ENCODE measurements around the gene CDH23. TPM values are rescaled to one million over a fixed set of nuclear protein-coding genes. Genes with fewer than 3 reads are reported as not detected.

The CDH23 gene
- total and polyA plus RNA-seq, 2 donors (not counting 1 experiment from before 2014, with no cell fraction given), result 0.37 to 0.89 TPM

DNA sequence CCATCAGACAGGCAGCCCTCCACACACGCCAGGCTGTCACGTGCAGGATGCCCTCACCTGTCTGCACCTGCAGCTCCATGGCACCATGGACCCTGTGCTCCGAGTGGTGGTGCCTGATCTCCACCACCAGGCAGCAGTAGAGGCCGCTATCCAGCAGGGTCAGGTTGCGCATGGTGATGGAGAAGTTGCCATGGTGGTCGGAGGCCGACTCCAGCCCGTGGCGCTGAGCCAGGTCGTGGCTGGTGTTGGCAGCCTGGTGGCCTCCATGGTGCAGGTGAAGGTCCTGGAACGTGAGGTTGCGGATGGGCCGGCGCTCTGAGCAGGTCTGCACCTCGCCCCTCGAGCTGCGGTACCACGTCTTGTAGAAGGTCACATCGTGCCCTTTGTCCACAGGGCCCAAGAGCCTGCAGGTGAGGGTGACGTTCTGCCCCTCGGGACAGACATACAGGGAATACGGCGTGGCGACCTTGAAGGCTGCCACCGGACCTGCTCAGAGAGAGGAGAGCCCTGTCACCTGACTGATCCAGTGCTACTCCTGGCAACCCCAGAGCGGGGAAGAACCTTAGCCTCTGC lies 364.9 kb downstream of the CDH23 start:
- ATAC-seq (ENCODE audit: low read depth) (no peak), DNase-seq (no peak)
- H4K20me1 ChIP-seq (ENCODE audit: control insufficient read depth, insufficient read depth, low read length, poor library complexity, severe bottlenecking), result no peaks in the 10 kb centered on the region
- H2AFZ ChIP-seq (ENCODE audit: insufficient read depth, low read depth, low read length, poor library complexity, severe bottlenecking), result no peak overlapping the region
- H3K79me2 ChIP-seq (ENCODE audit: control insufficient read depth, insufficient read depth, low read length), result peaks cover 33% of the 10 kb centered on the region
- H3K9me3 ChIP-seq (ENCODE audit: control extremely low read depth in 1 of 3, control insufficient read depth in 2 of 3, insufficient read depth in 1 of 3, low read length in 2 of 3), result no peaks in the 10 kb centered on the region
- H3K4me3 ChIP-seq (ENCODE audit: control extremely low read depth in 1 of 5, extremely low read depth in 1 of 5, insufficient read depth in 1 of 5, low read depth in 2 of 5, low read length in 4 of 5), result no peak overlapping the region
- H3K4me2 ChIP-seq (replicated peaks; ENCODE audit: low read depth, low read length, poor library complexity, severe bottlenecking), result no peak overlapping the region
- POLR2A ChIA-PET, result no interaction called here
- H3K4me1 ChIP-seq (ENCODE audit: control insufficient read depth in 2 of 2, insufficient read depth in 2 of 2, low read length in 2 of 2), result peaks cover 17 to 57% of the 10 kb centered on the region in 2 donors
- peaks cover 0 to 40% of the 10 kb centered on the region in 2 experiments for H3K36me3 ChIP-seq (replicated peaks in 1 of 2; ENCODE audit: control extremely low read depth in 1 of 2, control insufficient read depth in 1 of 2, extremely low read depth in 1 of 2, insufficient read depth in 2 of 2, low read length in 1 of 2)
- no peaks in the 10 kb centered on the region for H3K27me3 ChIP-seq (replicated peaks in 1 of 4; ENCODE audit: control extremely low read depth in 1 of 4, control insufficient read depth in 3 of 4, insufficient read depth in 4 of 4, low read length in 3 of 4)
- TF ChIP-seq, protein P1, sequence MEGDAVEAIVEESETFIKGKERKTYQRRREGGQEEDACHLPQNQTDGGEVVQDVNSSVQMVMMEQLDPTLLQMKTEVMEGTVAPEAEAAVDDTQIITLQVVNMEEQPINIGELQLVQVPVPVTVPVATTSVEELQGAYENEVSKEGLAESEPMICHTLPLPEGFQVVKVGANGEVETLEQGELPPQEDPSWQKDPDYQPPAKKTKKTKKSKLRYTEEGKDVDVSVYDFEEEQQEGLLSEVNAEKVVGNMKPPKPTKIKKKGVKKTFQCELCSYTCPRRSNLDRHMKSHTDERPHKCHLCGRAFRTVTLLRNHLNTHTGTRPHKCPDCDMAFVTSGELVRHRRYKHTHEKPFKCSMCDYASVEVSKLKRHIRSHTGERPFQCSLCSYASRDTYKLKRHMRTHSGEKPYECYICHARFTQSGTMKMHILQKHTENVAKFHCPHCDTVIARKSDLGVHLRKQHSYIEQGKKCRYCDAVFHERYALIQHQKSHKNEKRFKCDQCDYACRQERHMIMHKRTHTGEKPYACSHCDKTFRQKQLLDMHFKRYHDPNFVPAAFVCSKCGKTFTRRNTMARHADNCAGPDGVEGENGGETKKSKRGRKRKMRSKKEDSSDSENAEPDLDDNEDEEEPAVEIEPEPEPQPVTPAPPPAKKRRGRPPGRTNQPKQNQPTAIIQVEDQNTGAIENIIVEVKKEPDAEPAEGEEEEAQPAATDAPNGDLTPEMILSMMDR (IDR thresholded peaks at IDR 0.05), result no peak
- no peak for TF ChIP-seq EZH2 (IDR thresholded peaks at IDR 0.05; ENCODE audit: borderline replicate concordance, insufficient read depth, low read depth, low read length, poor library complexity, severe bottlenecking)
- H3K27me3 Mint-ChIP-seq, result no peaks in the 10 kb centered on the region
- H3K4me3 Mint-ChIP-seq, result no peak overlapping the region
- 97% methylated on average over 25 of the region's 26 CpGs for WGBS (ENCODE audit: insufficient coverage)
- CTCF ChIA-PET, result no interaction called here
- H3K4me1 Mint-ChIP-seq, result peaks cover 62% of the 10 kb centered on the region
- no peak overlapping the region for H3K27ac ChIP-seq (ENCODE audit: low read length in 2 of 2)
- H3K27ac Mint-ChIP-seq, result no peak overlapping the region
- no peak overlapping the region for H3K9ac ChIP-seq (ENCODE audit: low read length)
- H3K9me3 Mint-ChIP-seq (ENCODE audit: insufficient read depth), result no peaks in the 10 kb centered on the region
- intact Hi-C loops (cut with micrococcal nuclease), result no loop called here

DNA sequence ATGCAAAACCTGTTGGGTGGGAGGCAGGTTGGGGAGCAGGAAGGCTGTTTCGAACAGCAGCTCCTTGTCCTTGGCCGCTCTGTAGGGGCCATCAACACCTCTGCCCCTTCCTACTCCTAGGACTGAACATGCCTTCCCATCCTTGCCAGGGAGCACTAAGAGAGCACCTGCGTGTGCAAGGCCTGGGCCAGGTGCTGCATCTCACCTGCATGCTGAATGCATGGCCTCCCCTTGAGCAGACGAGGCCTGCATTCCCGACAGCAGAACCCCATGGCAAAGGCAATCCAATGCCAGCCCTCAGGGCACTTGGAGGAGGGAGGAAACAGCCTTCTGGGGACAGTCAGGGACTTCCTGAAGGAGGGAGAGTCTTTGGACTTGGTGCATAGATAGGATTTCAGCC lies 365.6 kb downstream of the CDH23 start:
- H3K27me3 ChIP-seq (replicated peaks in 1 of 4; ENCODE audit: control extremely low read depth in 1 of 4, control insufficient read depth in 3 of 4, insufficient read depth in 4 of 4, low read length in 3 of 4), result no peaks in the 10 kb centered on the region
- no peak overlapping the region for H3K27ac ChIP-seq (ENCODE audit: low read length in 2 of 2)
- TF ChIP-seq, protein P1 (IDR thresholded peaks at IDR 0.05), result no peak
- no peak for TF ChIP-seq EZH2 (IDR thresholded peaks at IDR 0.05; ENCODE audit: borderline replicate concordance, insufficient read depth, low read depth, low read length, poor library complexity, severe bottlenecking)
- Mint-ChIP-seq H3K4me1 (peaks cover 62% of the 10 kb centered on the region), H3K27ac (peak overlapping the region; percentile 34), H3K27me3 (no peaks in the 10 kb centered on the region), H3K4me3 (no peak overlapping the region), H3K9me3 (ENCODE audit: insufficient read depth) (no peaks in the 10 kb centered on the region)
- H4K20me1 ChIP-seq (ENCODE audit: control insufficient read depth, insufficient read depth, low read length, poor library complexity, severe bottlenecking), result no peaks in the 10 kb centered on the region
- 99% methylated on average over 4 of the region's 5 CpGs for WGBS (ENCODE audit: insufficient coverage)
- DNase-seq (no peak), ATAC-seq (ENCODE audit: low read depth) (no peak)
- H3K9me3 ChIP-seq (ENCODE audit: control extremely low read depth in 1 of 3, control insufficient read depth in 2 of 3, insufficient read depth in 1 of 3, low read length in 2 of 3), result no peaks in the 10 kb centered on the region
- intact Hi-C loops (cut with micrococcal nuclease), result no loop called here
- peaks cover 17 to 57% of the 10 kb centered on the region in 2 donors for H3K4me1 ChIP-seq (ENCODE audit: control insufficient read depth in 2 of 2, insufficient read depth in 2 of 2, low read length in 2 of 2)
- H3K36me3 ChIP-seq (replicated peaks in 1 of 2; ENCODE audit: control extremely low read depth in 1 of 2, control insufficient read depth in 1 of 2, extremely low read depth in 1 of 2, insufficient read depth in 2 of 2, low read length in 1 of 2), result peaks cover 0 to 40% of the 10 kb centered on the region in 2 experiments
- H3K79me2 ChIP-seq (ENCODE audit: control insufficient read depth, insufficient read depth, low read length), result peaks cover 39% of the 10 kb centered on the region
- H3K4me2 ChIP-seq (replicated peaks; ENCODE audit: low read depth, low read length, poor library complexity, severe bottlenecking), result no peak overlapping the region
- H3K9ac ChIP-seq (ENCODE audit: low read length), result no peak overlapping the region
- ChIA-PET POLR2A (no interaction called here), CTCF (interaction anchor here (1.0 to 3.4 kb wide), 3 partner anchors 10 to 54 kb away, joined by 4 to 14 read pairs (median 4); partner anchors contain the start of gene VSIR)
- H2AFZ ChIP-seq (ENCODE audit: insufficient read depth, low read depth, low read length, poor library complexity, severe bottlenecking), result no peak overlapping the region
- H3K4me3 ChIP-seq (ENCODE audit: control extremely low read depth in 1 of 5, extremely low read depth in 1 of 5, insufficient read depth in 1 of 5, low read depth in 2 of 5, low read length in 4 of 5), result no peak overlapping the region
